K562 (cell line): Measurements from ENCODE around the gene MAP1LC3A.

Experiments
- CTCF ChIP-seq, 3 experiments: IDR thresholded peaks in 2 of 3; conservative IDR thresholded peaks in 1 of 3; 2 replicates each; pipeline ENCODE4 v1.5.1; 2011 to 2012; ENCODE audit warnings: low read length in 3 of 3, mild to moderate bottlenecking in 3 of 3, control low read depth in 2 of 3, improper control_type of control experiment in 1 of 3, inconsistent platforms in 1 of 3, low read depth in 1 of 3, mixed read lengths in 1 of 3, moderate library complexity in 1 of 3; ENCODE audit not compliant: insufficient read depth in 2 of 3
- JUNB ChIP-seq: fragments of 450-650 bp; formaldehyde crosslinking; conservative IDR thresholded peaks from 2 replicates; pipeline ENCODE4 v1.4.0; 2020; ENCODE audit warnings: mild to moderate bottlenecking
- POLR2AphosphoS5 ChIP-seq: IDR thresholded peaks from 2 replicates; pipeline ENCODE4 v1.6.1; 2011; ENCODE audit warnings: mild to moderate bottlenecking, low read depth, low read length, moderate library complexity; ENCODE audit not compliant: control insufficient read depth, insufficient read depth
- SMAD1 ChIP-seq: fragments of 150-350 bp; IDR thresholded peaks from 2 replicates; pipeline ENCODE4 v1.6.1; 2014; ENCODE audit warnings: low read length, low read depth; ENCODE audit not compliant: partially characterized antibody
- TAF1 ChIP-seq: IDR thresholded peaks from 2 replicates; pipeline ENCODE4 v1.6.1; 2011; ENCODE audit warnings: mild to moderate bottlenecking, low read length, moderate library complexity; ENCODE audit not compliant: insufficient read depth, control insufficient read depth, severe bottlenecking; ENCODE audit errors: extremely low read depth
- ZFP1 ChIP-seq: fragments of 450-650 bp; formaldehyde crosslinking; IDR thresholded peaks from 2 replicates; pipeline ENCODE4 v1.4.0; 2020; ENCODE audit warnings: mild to moderate bottlenecking, mixed read lengths
- TF ChIP-seq, protein P1 (sequence below): fragments of 450-650 bp; IDR thresholded peaks from one replicate; pipeline ENCODE4 v1.6.1; 2018; ENCODE audit warnings: mild to moderate bottlenecking, moderate library complexity; ENCODE audit not compliant: partially characterized antibody
- TF ChIP-seq, protein P2 (sequence below): sonication (generic); formaldehyde crosslinking; IDR thresholded peaks from 2 replicates; pipeline ENCODE4 v1.8.0; 2023; ENCODE audit warnings: missing genetic modification reagents, mild to moderate bottlenecking, borderline replicate concordance

DNA sequence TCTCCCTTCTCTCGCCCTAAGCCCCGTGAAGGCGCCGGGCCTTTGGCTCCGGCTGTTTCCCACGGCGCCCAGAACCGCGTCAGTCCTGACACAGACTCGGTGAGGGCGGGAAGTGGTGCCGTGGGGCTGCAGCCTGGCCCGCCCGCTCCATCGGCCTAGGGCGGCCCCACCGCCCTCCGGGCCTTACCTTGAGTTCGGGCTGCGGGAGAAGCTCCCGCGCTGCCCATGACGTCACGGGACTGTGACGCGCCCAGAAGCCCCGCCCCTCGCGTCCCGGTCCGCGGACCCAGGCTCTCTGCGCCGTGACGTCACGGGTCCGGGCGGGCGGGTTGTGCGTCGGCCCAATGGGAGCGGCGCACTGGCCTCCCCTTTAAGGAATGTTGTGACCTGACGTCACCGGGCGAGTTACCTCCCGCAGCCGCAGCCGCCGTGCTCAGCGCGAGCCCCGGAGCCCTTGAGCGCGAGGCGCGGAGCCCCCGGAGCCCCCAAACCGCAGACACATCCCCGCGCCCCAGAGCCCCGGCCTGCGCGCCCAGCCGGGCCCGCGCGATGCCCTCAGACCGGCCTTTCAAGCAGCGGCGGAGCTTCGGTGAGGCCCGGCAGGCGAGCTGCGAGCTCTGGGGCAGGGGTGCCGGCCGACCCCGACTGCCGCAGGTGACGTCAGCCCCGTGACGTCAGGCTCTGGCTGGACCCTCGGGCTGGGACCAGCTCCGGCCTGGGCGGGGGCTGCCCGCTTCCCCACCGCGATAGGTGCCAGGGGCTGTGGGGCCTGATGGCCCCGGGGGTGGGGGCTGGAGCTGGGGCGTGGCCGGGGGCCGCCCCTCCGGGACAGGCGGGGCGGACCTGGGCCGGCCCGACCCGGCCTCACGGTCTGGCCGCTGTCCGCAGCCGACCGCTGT lies at the start of gene MAP1LC3A:
- TF ChIP-seq SMAD1 (no peak), JUNB (CRISPR knock-in tag) (no peak), TAF1 (no peak), CTCF (IDR thresholded peaks at IDR 0.05 in 2 of 3, conservative IDR thresholded peaks at IDR 0.05 in 1 of 3; ENCODE audit: insufficient read depth in 2 of 3, low read depth in 1 of 3, low read length in 3 of 3) (no peak), POLR2AphosphoS5 (no peak), ZFP1 (no peak)
- TF ChIP-seq, protein P1, sequence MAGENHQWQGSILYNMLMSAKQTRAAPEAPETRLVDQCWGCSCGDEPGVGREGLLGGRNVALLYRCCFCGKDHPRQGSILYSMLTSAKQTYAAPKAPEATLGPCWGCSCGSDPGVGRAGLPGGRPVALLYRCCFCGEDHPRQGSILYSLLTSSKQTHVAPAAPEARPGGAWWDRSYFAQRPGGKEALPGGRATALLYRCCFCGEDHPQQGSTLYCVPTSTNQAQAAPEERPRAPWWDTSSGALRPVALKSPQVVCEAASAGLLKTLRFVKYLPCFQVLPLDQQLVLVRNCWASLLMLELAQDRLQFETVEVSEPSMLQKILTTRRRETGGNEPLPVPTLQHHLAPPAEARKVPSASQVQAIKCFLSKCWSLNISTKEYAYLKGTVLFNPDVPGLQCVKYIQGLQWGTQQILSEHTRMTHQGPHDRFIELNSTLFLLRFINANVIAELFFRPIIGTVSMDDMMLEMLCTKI, result no peak
- TF ChIP-seq, protein P2, sequence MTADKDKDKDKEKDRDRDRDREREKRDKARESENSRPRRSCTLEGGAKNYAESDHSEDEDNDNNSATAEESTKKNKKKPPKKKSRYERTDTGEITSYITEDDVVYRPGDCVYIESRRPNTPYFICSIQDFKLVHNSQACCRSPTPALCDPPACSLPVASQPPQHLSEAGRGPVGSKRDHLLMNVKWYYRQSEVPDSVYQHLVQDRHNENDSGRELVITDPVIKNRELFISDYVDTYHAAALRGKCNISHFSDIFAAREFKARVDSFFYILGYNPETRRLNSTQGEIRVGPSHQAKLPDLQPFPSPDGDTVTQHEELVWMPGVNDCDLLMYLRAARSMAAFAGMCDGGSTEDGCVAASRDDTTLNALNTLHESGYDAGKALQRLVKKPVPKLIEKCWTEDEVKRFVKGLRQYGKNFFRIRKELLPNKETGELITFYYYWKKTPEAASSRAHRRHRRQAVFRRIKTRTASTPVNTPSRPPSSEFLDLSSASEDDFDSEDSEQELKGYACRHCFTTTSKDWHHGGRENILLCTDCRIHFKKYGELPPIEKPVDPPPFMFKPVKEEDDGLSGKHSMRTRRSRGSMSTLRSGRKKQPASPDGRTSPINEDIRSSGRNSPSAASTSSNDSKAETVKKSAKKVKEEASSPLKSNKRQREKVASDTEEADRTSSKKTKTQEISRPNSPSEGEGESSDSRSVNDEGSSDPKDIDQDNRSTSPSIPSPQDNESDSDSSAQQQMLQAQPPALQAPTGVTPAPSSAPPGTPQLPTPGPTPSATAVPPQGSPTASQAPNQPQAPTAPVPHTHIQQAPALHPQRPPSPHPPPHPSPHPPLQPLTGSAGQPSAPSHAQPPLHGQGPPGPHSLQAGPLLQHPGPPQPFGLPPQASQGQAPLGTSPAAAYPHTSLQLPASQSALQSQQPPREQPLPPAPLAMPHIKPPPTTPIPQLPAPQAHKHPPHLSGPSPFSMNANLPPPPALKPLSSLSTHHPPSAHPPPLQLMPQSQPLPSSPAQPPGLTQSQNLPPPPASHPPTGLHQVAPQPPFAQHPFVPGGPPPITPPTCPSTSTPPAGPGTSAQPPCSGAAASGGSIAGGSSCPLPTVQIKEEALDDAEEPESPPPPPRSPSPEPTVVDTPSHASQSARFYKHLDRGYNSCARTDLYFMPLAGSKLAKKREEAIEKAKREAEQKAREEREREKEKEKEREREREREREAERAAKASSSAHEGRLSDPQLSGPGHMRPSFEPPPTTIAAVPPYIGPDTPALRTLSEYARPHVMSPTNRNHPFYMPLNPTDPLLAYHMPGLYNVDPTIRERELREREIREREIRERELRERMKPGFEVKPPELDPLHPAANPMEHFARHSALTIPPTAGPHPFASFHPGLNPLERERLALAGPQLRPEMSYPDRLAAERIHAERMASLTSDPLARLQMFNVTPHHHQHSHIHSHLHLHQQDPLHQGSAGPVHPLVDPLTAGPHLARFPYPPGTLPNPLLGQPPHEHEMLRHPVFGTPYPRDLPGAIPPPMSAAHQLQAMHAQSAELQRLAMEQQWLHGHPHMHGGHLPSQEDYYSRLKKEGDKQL (CRISPR knock-in tag), result no peak
